ENCODE results near the gene ADAMTS9.

The ADAMTS9 gene

GRCh38 chr3:64687781-64688604 lies at the start of gene ADAMTS9:
Gene ADAMTS9 (minus strand): TSS chr3:64688000. CDS start chr3:64687657, 343 bp downstream.
- peak within 1 kb of the TSS; percentile 58 for H3K9ac ChIP-seq (ENCODE audit: low read length)
- no peaks in the 10 kb centered on the region for H3K36me3 ChIP-seq (ENCODE audit: control insufficient read depth, insufficient read depth, low read length)
- H3K4me1 ChIP-seq (ENCODE audit: control insufficient read depth, insufficient read depth, low read length) = no peaks in the 10 kb centered on the region
- peak within 1 kb of the TSS; percentile 99 for H3K27ac ChIP-seq (ENCODE audit: low read depth, low read length)
- peak within 1 kb of the TSS; percentile 90 for H3K4me3 ChIP-seq (ENCODE audit: low read length)
- H3K27me3 ChIP-seq (ENCODE audit: control insufficient read depth, insufficient read depth, low read length) = no peaks in the 10 kb centered on the region

- H3K27me3 ChIP-seq (ENCODE audit: control insufficient read depth, insufficient read depth, low read length) = no peaks in the 10 kb centered on the region
- no peaks in the 10 kb centered on the region for H3K36me3 ChIP-seq (ENCODE audit: control insufficient read depth, insufficient read depth, low read length)
- no peak overlapping the region for H3K27ac ChIP-seq (ENCODE audit: low read depth, low read length)
- no peaks in the 10 kb centered on the region for H3K4me1 ChIP-seq (ENCODE audit: control insufficient read depth, insufficient read depth, low read length)
- H3K9ac ChIP-seq (ENCODE audit: low read length) = no peak overlapping the region
- no peak overlapping the region for H3K4me3 ChIP-seq (ENCODE audit: low read length)
Measured at GRCh38 chr3:64732576-64732975, 44.8 kb upstream of the ADAMTS9 start.

- Histone ChIP-seq H3K4me3 (ENCODE audit: low read length) (no peak overlapping the region), H3K36me3 (ENCODE audit: control insufficient read depth, insufficient read depth, low read length) (no peaks in the 10 kb centered on the region), H3K9ac (ENCODE audit: low read length) (no peak overlapping the region), H3K4me1 (ENCODE audit: control insufficient read depth, insufficient read depth, low read length) (no peaks in the 10 kb centered on the region), H3K27ac (ENCODE audit: low read depth, low read length) (no peak overlapping the region), H3K27me3 (ENCODE audit: control insufficient read depth, insufficient read depth, low read length) (no peaks in the 10 kb centered on the region)
Measured at GRCh38 chr3:64730681-64731080, 42.9 kb upstream of the ADAMTS9 start.

GRCh38 chr3:64728994-64729393 lies 41.2 kb upstream of the ADAMTS9 start:
- Histone ChIP-seq H3K4me3 (ENCODE audit: low read length) (no peak overlapping the region), H3K36me3 (ENCODE audit: control insufficient read depth, insufficient read depth, low read length) (no peaks in the 10 kb centered on the region), H3K9ac (ENCODE audit: low read length) (no peak overlapping the region), H3K27ac (ENCODE audit: low read depth, low read length) (no peak overlapping the region), H3K4me1 (ENCODE audit: control insufficient read depth, insufficient read depth, low read length) (no peaks in the 10 kb centered on the region), H3K27me3 (ENCODE audit: control insufficient read depth, insufficient read depth, low read length) (no peaks in the 10 kb centered on the region)

- Histone ChIP-seq H3K27ac (ENCODE audit: low read depth, low read length) (no peak overlapping the region), H3K4me1 (ENCODE audit: control insufficient read depth, insufficient read depth, low read length) (no peaks in the 10 kb centered on the region), H3K27me3 (ENCODE audit: control insufficient read depth, insufficient read depth, low read length) (no peaks in the 10 kb centered on the region), H3K36me3 (ENCODE audit: control insufficient read depth, insufficient read depth, low read length) (no peaks in the 10 kb centered on the region), H3K4me3 (ENCODE audit: low read length) (no peak overlapping the region), H3K9ac (ENCODE audit: low read length) (no peak overlapping the region)
Measured at GRCh38 chr3:64728428-64728827, 40.6 kb upstream of the ADAMTS9 start.

GRCh38 chr3:64726414-64727090 lies 38.8 kb upstream of the ADAMTS9 start:
- Histone ChIP-seq H3K4me1 (ENCODE audit: control insufficient read depth, insufficient read depth, low read length) (no peaks in the 10 kb centered on the region), H3K9ac (ENCODE audit: low read length) (no peak overlapping the region), H3K4me3 (ENCODE audit: low read length) (no peak overlapping the region), H3K36me3 (ENCODE audit: control insufficient read depth, insufficient read depth, low read length) (no peaks in the 10 kb centered on the region), H3K27me3 (ENCODE audit: control insufficient read depth, insufficient read depth, low read length) (no peaks in the 10 kb centered on the region), H3K27ac (ENCODE audit: low read depth, low read length) (no peak overlapping the region)

- Histone ChIP-seq H3K4me1 (ENCODE audit: control insufficient read depth, insufficient read depth, low read length) (peaks cover 3% of the 10 kb centered on the region), H3K27ac (ENCODE audit: low read depth, low read length) (no peak overlapping the region), H3K4me3 (ENCODE audit: low read length) (no peak overlapping the region)
Measured at GRCh38 chr3:64718976-64719375, 31.2 kb upstream of the ADAMTS9 start.

GRCh38 chr3:64717872-64718613 lies 30.2 kb upstream of the ADAMTS9 start:
- no peak overlapping the region for H3K4me3 ChIP-seq (ENCODE audit: low read length)
- H3K9ac ChIP-seq (ENCODE audit: low read length) = no peak overlapping the region
- H3K27ac ChIP-seq (ENCODE audit: low read depth, low read length) = no peak overlapping the region
- H3K36me3 ChIP-seq (ENCODE audit: control insufficient read depth, insufficient read depth, low read length) = no peaks in the 10 kb centered on the region
- no peaks in the 10 kb centered on the region for H3K27me3 ChIP-seq (ENCODE audit: control insufficient read depth, insufficient read depth, low read length)
- peaks cover 3% of the 10 kb centered on the region for H3K4me1 ChIP-seq (ENCODE audit: control insufficient read depth, insufficient read depth, low read length)

More at GRCh38 chr3:64718976-64719375, 31.2 kb upstream of the ADAMTS9 start:
- Histone ChIP-seq H3K27me3 (ENCODE audit: control insufficient read depth, insufficient read depth, low read length) (no peaks in the 10 kb centered on the region), H3K9ac (ENCODE audit: low read length) (no peak overlapping the region), H3K36me3 (ENCODE audit: control insufficient read depth, insufficient read depth, low read length) (no peaks in the 10 kb centered on the region)

- no peak overlapping the region for H3K27ac ChIP-seq (ENCODE audit: low read depth, low read length)
- H3K9ac ChIP-seq (ENCODE audit: low read length) = no peak overlapping the region
- no peaks in the 10 kb centered on the region for H3K36me3 ChIP-seq (ENCODE audit: control insufficient read depth, insufficient read depth, low read length)
- H3K4me3 ChIP-seq (ENCODE audit: low read length) = no peak overlapping the region
- no peaks in the 10 kb centered on the region for H3K27me3 ChIP-seq (ENCODE audit: control insufficient read depth, insufficient read depth, low read length)
- H3K4me1 ChIP-seq (ENCODE audit: control insufficient read depth, insufficient read depth, low read length) = peaks cover 3% of the 10 kb centered on the region
Measured at GRCh38 chr3:64717411-64717810, 29.6 kb upstream of the ADAMTS9 start.

GRCh38 chr3:64716110-64716710 lies 28.4 kb upstream of the ADAMTS9 start:
- H3K36me3 ChIP-seq (ENCODE audit: control insufficient read depth, insufficient read depth, low read length) = no peaks in the 10 kb centered on the region
- H3K27me3 ChIP-seq (ENCODE audit: control insufficient read depth, insufficient read depth, low read length) = no peaks in the 10 kb centered on the region
- peaks cover 3% of the 10 kb centered on the region for H3K4me1 ChIP-seq (ENCODE audit: control insufficient read depth, insufficient read depth, low read length)
- no peak overlapping the region for H3K4me3 ChIP-seq (ENCODE audit: low read length)
- no peak overlapping the region for H3K27ac ChIP-seq (ENCODE audit: low read depth, low read length)
- H3K9ac ChIP-seq (ENCODE audit: low read length) = no peak overlapping the region

GRCh38 chr3:64715211-64715982 lies 27.6 kb upstream of the ADAMTS9 start:
- Histone ChIP-seq H3K27me3 (ENCODE audit: control insufficient read depth, insufficient read depth, low read length) (no peaks in the 10 kb centered on the region), H3K9ac (ENCODE audit: low read length) (no peak overlapping the region), H3K4me1 (ENCODE audit: control insufficient read depth, insufficient read depth, low read length) (peaks cover 3% of the 10 kb centered on the region), H3K4me3 (ENCODE audit: low read length) (no peak overlapping the region), H3K27ac (ENCODE audit: low read depth, low read length) (no peak overlapping the region), H3K36me3 (ENCODE audit: control insufficient read depth, insufficient read depth, low read length) (no peaks in the 10 kb centered on the region)

Measured in rectal smooth muscle tissue (tissue), 1 donor.